Thyroid gland (tissue), 4 donors: Measurements from ENCODE around the gene E2F3. TPM values are rescaled to one million over a fixed set of nuclear protein-coding genes. Genes with fewer than 3 reads are reported as not detected.
A peak's percentile ranks its signal among the peaks of the same experiment; 100 is the strongest.

ENCODE experiments used
- DNase-seq, 2 donors: peaks; one replicate each; pipeline ENCODE4 v3.0.0-alpha.2; 2019
- H3K27ac ChIP-seq, 3 donors: fragments of 200-600 bp; sonication (generic); 1 replicate in 2 of 3; 2 replicates in 1 of 3; pipeline ENCODE4 v1.5.1; 2016 to 2019; ENCODE audit warnings: mild to moderate bottlenecking in 1 of 3, moderate library complexity in 1 of 3
- H3K27me3 ChIP-seq: fragments of 200-600 bp; sonication (generic); one replicate; pipeline ENCODE4 v1.5.1; 2019
- H3K36me3 ChIP-seq, 2 donors: fragments of 200-600 bp; sonication (generic); one replicate each; pipeline ENCODE4 v1.5.1; 2016 to 2019
- H3K4me1 ChIP-seq, 2 donors: fragments of 200-600 bp; sonication (generic); one replicate each; pipeline ENCODE4 v1.5.1; 2017 to 2019
- H3K4me3 ChIP-seq, 3 donors: fragments of 200-600 bp; sonication (generic); replicated peaks in 1 of 3; 1 replicate in 2 of 3; 2 replicates in 1 of 3; pipeline ENCODE4 v1.5.1; 2016; ENCODE audit warnings: mild to moderate bottlenecking in 1 of 3
- H3K9me3 ChIP-seq: fragments of 200-600 bp; sonication (generic); one replicate; pipeline ENCODE4 v1.5.1; 2017
- POLR2A ChIP-seq, 2 donors: fragments of 450-650 bp; IDR thresholded peaks; one replicate each; pipeline ENCODE4 v1.6.1; 2017; ENCODE audit warnings: antibody characterized with exemption in 2 of 2, mild to moderate bottlenecking in 2 of 2, moderate library complexity in 1 of 2
- WGBS, 2 donors: methylation state at CpG; one replicate each; pipeline ENCODE4 v1.1.5; 2017; 5-methylcytosine and 5-hydroxymethylcytosine counted together
- intact Hi-C: fragments of 100-400 bp; cut with DNase I; formaldehyde crosslinking; loops from one replicate; pipeline ENCODE4 v1.15.1; 2023
- total RNA-seq, 4 donors: library from RNA; depleted of rRNA; stranded (reverse); fragments of >200 nt; gene quantifications; one replicate each; pipeline ENCODE4 v1.2.3, GENCODE V29; 2016
- TF ChIP-seq, protein P1 (sequence below), 6 experiments: fragments of 200-600 bp in 3 of 6; fragments of 450-650 bp in 3 of 6; sonication (generic) in 3 of 6; IDR thresholded peaks; one replicate each; pipeline ENCODE4 v1.5.1; 2016 to 2019; ENCODE audit warnings: antibody characterized with exemption in 6 of 6, mild to moderate bottlenecking in 2 of 6, inconsistent platforms in 1 of 6, moderate library complexity in 1 of 6

The E2F3 gene
- total RNA-seq, 4 donors from 2014 or later, result 9.4 to 18.0 (median 12.4) TPM

DNA sequence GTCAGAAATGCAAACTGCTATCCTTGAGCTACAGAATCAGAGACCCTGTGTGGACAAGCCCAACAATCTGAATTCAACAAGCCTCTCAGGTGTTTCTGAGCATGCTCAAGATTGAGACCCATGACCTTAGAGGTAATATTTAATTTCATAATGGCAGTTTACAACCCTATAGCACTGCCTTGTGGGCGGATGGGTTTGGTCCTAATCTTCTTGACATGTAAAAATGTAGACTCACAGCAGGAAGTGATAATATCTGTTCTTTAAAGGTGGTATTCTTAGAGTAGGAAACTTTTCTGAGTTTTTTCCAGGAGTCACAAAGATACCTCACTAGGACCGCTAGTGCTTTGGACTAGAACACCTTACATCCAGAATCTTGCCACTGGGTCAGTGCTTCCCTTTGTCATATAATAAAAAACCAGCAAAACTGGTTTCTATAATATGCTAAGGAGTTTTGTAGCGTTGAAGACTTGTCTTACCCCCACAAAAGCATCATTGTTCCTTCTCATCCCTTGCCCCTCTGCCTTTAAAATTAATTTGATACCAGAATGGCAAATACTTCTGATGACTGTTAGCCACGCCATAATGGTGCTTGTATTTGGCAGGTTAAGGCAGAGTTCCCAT lies 52.6 kb downstream of the E2F3 start:
- DNase-seq, result no peak
- Histone ChIP-seq H3K27ac (no peak overlapping the region), H3K36me3 (no peaks in the 10 kb centered on the region), H3K4me3 (no peak overlapping the region), H3K4me1 (peaks cover 0 to 21% of the 10 kb centered on the region in 2 donors), H3K9me3 (no peaks in the 10 kb centered on the region), H3K27me3 (no peaks in the 10 kb centered on the region)
- intact Hi-C loops, result no loop called here
- TF ChIP-seq, protein P1, sequence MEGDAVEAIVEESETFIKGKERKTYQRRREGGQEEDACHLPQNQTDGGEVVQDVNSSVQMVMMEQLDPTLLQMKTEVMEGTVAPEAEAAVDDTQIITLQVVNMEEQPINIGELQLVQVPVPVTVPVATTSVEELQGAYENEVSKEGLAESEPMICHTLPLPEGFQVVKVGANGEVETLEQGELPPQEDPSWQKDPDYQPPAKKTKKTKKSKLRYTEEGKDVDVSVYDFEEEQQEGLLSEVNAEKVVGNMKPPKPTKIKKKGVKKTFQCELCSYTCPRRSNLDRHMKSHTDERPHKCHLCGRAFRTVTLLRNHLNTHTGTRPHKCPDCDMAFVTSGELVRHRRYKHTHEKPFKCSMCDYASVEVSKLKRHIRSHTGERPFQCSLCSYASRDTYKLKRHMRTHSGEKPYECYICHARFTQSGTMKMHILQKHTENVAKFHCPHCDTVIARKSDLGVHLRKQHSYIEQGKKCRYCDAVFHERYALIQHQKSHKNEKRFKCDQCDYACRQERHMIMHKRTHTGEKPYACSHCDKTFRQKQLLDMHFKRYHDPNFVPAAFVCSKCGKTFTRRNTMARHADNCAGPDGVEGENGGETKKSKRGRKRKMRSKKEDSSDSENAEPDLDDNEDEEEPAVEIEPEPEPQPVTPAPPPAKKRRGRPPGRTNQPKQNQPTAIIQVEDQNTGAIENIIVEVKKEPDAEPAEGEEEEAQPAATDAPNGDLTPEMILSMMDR (IDR thresholded peaks at IDR 0.05), result no peak
- TF ChIP-seq POLR2A (IDR thresholded peaks at IDR 0.05), result no peak
- WGBS, 2 donors, result 84 to 95% methylated on average over 4 of the region's 4 CpGs

DNA sequence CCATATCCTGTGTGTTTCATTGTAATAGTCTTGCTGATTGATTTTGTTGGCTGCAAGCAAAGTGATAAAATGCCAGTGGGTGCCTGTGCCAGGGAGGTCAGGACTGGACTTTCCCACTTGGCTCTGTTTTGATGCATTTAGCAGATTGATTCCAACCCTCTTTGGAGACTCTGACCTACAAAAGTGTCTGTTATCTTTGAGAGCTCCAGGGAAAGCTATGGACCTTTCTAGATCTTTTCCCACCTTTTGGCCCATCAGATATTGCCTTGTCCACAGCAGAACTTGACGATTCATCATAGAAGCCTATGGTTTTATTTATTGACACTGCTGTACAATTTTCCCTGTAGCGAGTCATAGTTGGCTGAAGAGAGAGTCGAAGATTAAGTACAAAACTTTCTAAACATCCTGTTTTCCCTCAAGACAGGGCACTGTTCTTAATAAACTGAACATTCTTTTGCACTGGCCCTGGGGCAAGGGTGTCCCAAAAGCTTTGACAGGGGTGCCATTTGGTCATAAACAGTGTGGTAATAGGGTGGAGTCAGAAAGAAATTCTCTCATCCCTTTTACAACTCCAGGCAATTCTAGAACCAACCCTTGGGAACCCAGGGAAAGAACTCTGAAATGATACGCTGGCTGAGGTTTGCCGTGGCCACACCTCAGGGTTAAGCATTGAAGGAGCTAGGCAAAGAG lies 53.7 kb downstream of the E2F3 start:
- H3K27ac ChIP-seq, result peak overlapping the region in 2 of 3 donors; percentile 27 to 43
- intact Hi-C loops, result no loop called here
- WGBS, 2 donors, result 68 to 71% methylated on average over 5 of the region's 5 CpGs

DNA sequence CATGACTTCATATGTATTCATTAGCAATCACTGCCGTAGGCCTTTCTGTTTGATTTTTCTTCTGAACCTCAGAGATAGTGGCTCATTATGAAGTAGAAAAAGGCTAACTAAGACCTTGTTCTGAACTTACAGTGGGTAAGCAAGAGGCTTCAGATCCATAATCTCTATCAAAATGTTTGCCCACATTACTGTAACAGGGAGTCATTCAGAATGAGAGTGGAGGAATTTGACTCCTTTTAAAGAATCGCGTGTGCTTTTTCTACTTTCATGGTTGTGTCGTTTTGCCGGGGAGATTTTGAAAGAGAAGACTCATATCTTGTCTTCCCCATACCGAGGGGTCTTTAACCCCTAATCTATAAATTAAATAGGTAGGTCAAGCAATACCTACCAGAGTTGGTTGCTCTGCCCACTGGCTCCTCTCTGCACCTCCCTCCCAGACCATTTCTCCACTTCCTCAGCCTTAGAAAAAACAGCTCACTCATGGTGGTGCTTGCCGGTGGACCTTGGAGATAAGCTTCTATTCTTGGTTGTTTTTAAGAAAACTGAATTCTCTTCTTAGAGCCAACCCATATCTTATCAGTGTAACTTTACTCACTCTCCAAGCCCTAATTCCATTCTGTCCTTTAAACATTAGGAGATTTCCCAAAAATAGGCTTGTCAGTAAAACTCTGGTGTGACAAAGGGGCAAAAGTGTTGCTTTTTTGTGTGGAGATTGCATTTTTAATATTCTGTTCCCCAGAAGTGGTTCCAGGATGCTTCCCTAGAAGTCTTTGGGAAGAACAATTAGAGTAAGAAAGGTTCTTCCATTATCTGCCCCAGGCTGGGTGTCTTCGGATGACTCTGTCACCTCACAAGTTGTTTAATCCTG lies 56.6 kb downstream of the E2F3 start:
- Histone ChIP-seq H3K27ac (no peak overlapping the region), H3K4me1 (peaks cover 0 to 21% of the 10 kb centered on the region in 2 donors), H3K9me3 (no peaks in the 10 kb centered on the region), H3K27me3 (no peaks in the 10 kb centered on the region), H3K4me3 (no peak overlapping the region), H3K36me3 (no peaks in the 10 kb centered on the region)
- DNase-seq, result no peak
- 84 to 87% methylated on average over 8 of the region's 8 CpGs for WGBS, 2 donors
- intact Hi-C loops, result no loop called here
- no peak for TF ChIP-seq POLR2A (IDR thresholded peaks at IDR 0.05)
- TF ChIP-seq, protein P1 (IDR thresholded peaks at IDR 0.05), result no peak

More for the DNA sequence above, 53.7 kb downstream of the E2F3 start:
- peak; percentile 8 to 29 for DNase-seq
- H3K9me3 ChIP-seq, result no peaks in the 10 kb centered on the region
- H3K4me3 ChIP-seq, result no peak overlapping the region
- no peaks in the 10 kb centered on the region for H3K36me3 ChIP-seq
- H3K4me1 ChIP-seq, result peaks cover 0 to 21% of the 10 kb centered on the region in 2 donors
- no peaks in the 10 kb centered on the region for H3K27me3 ChIP-seq
- no peak for TF ChIP-seq POLR2A (IDR thresholded peaks at IDR 0.05)
- TF ChIP-seq, protein P1 (IDR thresholded peaks at IDR 0.05), result no peak

DNA sequence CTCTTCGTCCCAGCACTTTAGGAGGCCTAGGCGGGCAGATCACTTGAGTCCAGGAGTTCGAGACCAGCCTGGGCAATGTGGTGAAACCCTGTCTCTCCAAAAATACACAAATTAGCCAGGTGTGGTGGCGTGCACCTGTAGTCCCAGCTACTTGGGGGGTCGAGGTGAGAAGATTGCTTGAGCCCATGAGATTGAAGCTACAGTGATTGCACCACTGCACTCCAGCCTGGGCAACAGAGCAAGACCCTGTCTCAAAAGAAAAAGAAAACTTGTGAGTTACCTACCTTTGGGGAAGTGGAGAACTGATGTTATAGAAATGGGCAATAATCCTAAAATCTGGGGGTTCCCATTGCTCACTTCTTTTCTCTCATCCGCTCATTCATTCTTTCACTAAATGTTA lies 58.0 kb downstream of the E2F3 start:
- peaks cover 0 to 12% of the 10 kb centered on the region in 2 donors for H3K4me1 ChIP-seq
- WGBS, 2 donors, result 95% methylated on average over 6 of the region's 6 CpGs
- H3K27me3 ChIP-seq, result no peaks in the 10 kb centered on the region
- H3K9me3 ChIP-seq, result no peaks in the 10 kb centered on the region
- intact Hi-C loops, result no loop called here
- H3K36me3 ChIP-seq, result no peaks in the 10 kb centered on the region
- TF ChIP-seq POLR2A (IDR thresholded peaks at IDR 0.05), result no peak
- TF ChIP-seq, protein P1 (IDR thresholded peaks at IDR 0.05), result no peak
- no peak overlapping the region for H3K27ac ChIP-seq
- no peak overlapping the region for H3K4me3 ChIP-seq
- DNase-seq, result no peak
